ENCODE measurements around the gene ABI1.

ABI1 gene

DNA sequence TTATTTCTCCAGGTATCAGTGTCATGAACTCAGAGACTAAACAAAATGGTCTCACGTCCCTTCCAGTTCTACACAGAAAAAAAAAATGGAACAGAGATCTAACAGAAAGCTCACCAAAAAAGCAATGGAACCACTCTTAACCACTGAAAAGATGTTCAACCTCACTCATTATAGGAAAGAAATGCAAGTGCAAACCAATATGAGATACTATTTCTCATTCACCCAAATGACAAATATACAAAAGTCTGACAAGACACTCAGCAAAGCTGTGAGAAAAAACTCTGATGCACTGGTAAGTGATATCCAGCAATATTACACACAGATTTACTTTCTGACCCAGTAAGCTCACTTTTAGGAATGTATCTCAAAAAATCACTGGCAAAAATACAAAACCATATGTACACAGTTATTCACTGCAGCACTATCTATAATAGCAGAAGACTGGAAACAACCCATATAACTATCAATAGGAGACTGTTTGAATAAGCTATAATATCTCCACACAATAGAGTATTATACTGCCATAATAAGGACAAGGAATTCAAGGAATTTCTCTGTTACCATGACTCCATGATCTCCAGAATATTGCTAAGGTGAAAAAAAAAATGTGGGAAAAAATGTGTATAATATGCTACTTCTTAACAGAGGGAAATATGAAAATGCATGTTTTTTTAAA, 36.6 kb downstream of the ABI1 start:
- Histone ChIP-seq H3K79me2 (ENCODE audit: control insufficient read depth, insufficient read depth, low read length, unreplicated experiment) (peaks cover 28% of the 10 kb centered on the region), H2AFZ (ENCODE audit: low read length, unreplicated experiment) (no peak overlapping the region), H3K4me3 (ENCODE audit: low read depth, low read length) (no peak overlapping the region), H3K27me3 (ENCODE audit: insufficient read depth, low read length) (no peaks in the 10 kb centered on the region), H3K36me3 (ENCODE audit: insufficient read depth, low read length) (0 out of 2 replicates have a peak, but pooled peaks cover 3% of the 10 kb centered on the region), H3K27ac (ENCODE audit: low read depth, low read length) (no peak overlapping the region), H3K4me1 (ENCODE audit: control insufficient read depth, insufficient read depth, low read length, unreplicated experiment) (no peaks in the 10 kb centered on the region)

DNA sequence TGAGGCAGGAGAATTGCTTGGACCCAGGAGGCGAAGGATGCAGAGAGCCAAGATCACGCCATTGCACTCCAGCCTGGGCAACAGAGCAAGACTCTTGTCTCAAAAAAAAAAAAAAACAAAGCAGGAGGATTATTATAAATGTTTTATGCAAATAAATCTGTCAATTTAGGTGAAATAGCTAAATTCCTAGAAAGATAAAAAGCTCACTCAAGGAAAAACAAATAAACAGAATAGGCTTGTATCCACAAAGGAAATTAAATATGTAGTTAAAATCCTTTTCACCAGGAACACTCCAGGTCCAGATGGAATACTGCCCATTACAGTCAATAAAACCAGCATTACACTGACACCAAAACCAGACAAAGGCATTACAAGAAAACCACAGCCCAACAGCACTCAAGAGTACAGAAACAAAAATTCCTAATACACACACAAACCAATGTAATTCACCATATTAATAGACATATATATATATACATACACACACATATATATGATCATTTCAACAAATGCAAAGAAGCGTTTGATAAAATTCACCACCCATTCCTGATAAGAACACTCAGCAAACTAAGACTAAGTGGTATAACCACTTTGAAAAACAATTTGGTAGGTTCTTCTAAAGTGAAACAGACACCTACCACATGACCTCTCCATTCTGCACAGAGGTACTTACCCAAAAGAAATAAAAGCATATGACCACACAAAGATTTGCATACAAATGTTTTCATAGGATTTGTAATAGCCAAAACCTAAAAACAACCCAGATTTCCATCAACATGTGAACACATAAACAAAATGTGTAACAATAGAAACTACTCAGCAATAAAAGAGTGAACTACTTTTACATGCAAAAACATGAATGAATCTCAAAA, 38.8 kb downstream of the ABI1 start:
- 0 out of 2 replicates have a peak, but pooled peaks cover 3% of the 10 kb centered on the region for H3K36me3 ChIP-seq (ENCODE audit: insufficient read depth, low read length)
- H3K79me2 ChIP-seq (ENCODE audit: control insufficient read depth, insufficient read depth, low read length, unreplicated experiment) = peaks cover 23% of the 10 kb centered on the region
- no peaks in the 10 kb centered on the region for H3K27me3 ChIP-seq (ENCODE audit: insufficient read depth, low read length)
- H3K4me1 ChIP-seq (ENCODE audit: control insufficient read depth, insufficient read depth, low read length, unreplicated experiment) = no peaks in the 10 kb centered on the region
- H2AFZ ChIP-seq (ENCODE audit: low read length, unreplicated experiment) = no peak overlapping the region
- H3K27ac ChIP-seq (ENCODE audit: low read depth, low read length) = no peak overlapping the region
- H3K4me3 ChIP-seq (ENCODE audit: low read depth, low read length) = no peak overlapping the region

- Histone ChIP-seq H3K4me3 (ENCODE audit: low read depth, low read length) (no peak overlapping the region), H2AFZ (ENCODE audit: low read length, unreplicated experiment) (no peak overlapping the region), H3K36me3 (ENCODE audit: insufficient read depth, low read length) (no peaks in the 10 kb centered on the region), H3K27ac (ENCODE audit: low read depth, low read length) (no peak overlapping the region), H3K4me1 (ENCODE audit: control insufficient read depth, insufficient read depth, low read length, unreplicated experiment) (no peaks in the 10 kb centered on the region), H3K79me2 (ENCODE audit: control insufficient read depth, insufficient read depth, low read length, unreplicated experiment) (peaks cover 43% of the 10 kb centered on the region), H3K27me3 (ENCODE audit: insufficient read depth, low read length) (no peaks in the 10 kb centered on the region)
These were observed 45.3 kb downstream of the ABI1 start for GRCh38 chr10:26815500-26815899.

- H3K79me2 ChIP-seq (ENCODE audit: control insufficient read depth, insufficient read depth, low read length, unreplicated experiment) = peaks cover 37% of the 10 kb centered on the region
- no peaks in the 10 kb centered on the region for H3K36me3 ChIP-seq (ENCODE audit: insufficient read depth, low read length)
- H2AFZ ChIP-seq (ENCODE audit: low read length, unreplicated experiment) = no peak overlapping the region
- H3K27ac ChIP-seq (ENCODE audit: low read depth, low read length) = no peak overlapping the region
- peaks cover 5% of the 10 kb centered on the region for H3K4me1 ChIP-seq (ENCODE audit: control insufficient read depth, insufficient read depth, low read length, unreplicated experiment)
- H3K4me3 ChIP-seq (ENCODE audit: low read depth, low read length) = no peak overlapping the region
- H3K27me3 ChIP-seq (ENCODE audit: insufficient read depth, low read length) = no peaks in the 10 kb centered on the region
These were observed 50.2 kb downstream of the ABI1 start for GRCh38 chr10:26810435-26811026.

DNA sequence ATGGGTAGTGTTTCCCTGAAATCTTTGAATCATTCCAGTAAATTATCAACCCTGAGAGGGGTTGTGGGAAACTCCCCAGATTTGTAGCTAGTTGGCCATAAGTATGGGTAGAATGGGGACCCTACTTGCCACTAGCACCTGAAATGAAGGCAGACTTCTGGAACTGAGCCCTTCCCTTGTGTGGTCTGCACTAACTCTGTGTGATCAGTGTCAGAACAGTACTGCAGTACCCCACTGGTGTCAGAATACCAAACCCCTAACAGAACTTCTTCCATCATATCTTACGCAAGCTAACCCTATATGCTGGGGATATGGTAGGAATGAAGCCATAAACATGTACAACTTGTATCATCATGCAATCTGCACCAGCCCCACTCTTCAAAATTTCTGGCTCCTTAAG, 50.8 kb downstream of the ABI1 start:
- Histone ChIP-seq H2AFZ (ENCODE audit: low read length, unreplicated experiment) (no peak overlapping the region), H3K79me2 (ENCODE audit: control insufficient read depth, insufficient read depth, low read length, unreplicated experiment) (peaks cover 35% of the 10 kb centered on the region)

DNA sequence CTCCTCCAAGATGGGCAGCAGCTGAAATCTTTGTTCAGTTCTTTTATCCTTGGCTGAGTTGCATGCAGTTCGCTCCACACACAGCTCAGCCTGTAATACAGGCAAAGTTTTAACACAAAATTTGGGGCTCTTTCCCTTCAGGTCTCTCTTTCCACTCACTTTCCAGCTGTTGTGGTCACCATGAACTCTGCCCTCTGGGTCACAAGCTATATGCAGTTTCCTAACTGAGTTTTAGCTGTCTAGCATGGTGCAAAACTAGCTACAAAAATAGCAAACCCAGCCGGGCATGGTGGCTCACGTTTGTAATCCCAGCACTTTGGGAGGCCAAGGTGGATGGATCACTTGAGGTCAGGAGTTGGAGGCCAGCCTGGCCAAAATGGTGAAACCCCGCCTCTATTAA, 53.2 kb downstream of the ABI1 start:
- Histone ChIP-seq H3K4me3 (ENCODE audit: low read depth, low read length) (no peak overlapping the region), H2AFZ (ENCODE audit: low read length, unreplicated experiment) (no peak overlapping the region), H3K27ac (ENCODE audit: low read depth, low read length) (no peak overlapping the region), H3K27me3 (ENCODE audit: insufficient read depth, low read length) (no peaks in the 10 kb centered on the region), H3K79me2 (ENCODE audit: control insufficient read depth, insufficient read depth, low read length, unreplicated experiment) (peaks cover 42% of the 10 kb centered on the region), H3K4me1 (ENCODE audit: control insufficient read depth, insufficient read depth, low read length, unreplicated experiment) (peaks cover 6% of the 10 kb centered on the region), H3K36me3 (ENCODE audit: insufficient read depth, low read length) (no peaks in the 10 kb centered on the region)

More for the DNA sequence above, 50.8 kb downstream of the ABI1 start:
- Histone ChIP-seq H3K27ac (ENCODE audit: low read depth, low read length) (no peak overlapping the region), H3K4me3 (ENCODE audit: low read depth, low read length) (no peak overlapping the region), H3K36me3 (ENCODE audit: insufficient read depth, low read length) (no peaks in the 10 kb centered on the region), H3K4me1 (ENCODE audit: control insufficient read depth, insufficient read depth, low read length, unreplicated experiment) (peaks cover 6% of the 10 kb centered on the region), H3K27me3 (ENCODE audit: insufficient read depth, low read length) (no peaks in the 10 kb centered on the region)

DNA sequence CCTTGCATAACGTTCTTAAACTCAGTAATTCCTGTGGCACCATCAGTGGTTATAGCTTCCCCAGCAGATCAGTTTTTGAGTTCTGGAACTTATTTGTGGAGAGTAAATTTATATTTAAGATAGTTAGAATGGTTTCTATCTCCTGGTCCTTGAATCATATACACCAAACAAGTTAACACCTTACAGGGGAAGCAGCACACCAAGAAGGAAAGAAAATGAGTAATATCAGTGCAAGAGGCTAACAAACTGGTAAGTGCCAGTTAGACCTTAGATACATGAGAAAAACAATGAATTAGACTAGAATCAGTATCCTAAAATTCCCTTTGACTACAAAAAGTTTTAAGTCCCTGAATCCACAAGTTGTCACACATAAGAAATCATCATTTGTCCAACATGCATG, 54.2 kb downstream of the ABI1 start:
- H3K79me2 ChIP-seq (ENCODE audit: control insufficient read depth, insufficient read depth, low read length, unreplicated experiment) = peaks cover 39% of the 10 kb centered on the region
- H3K27ac ChIP-seq (ENCODE audit: low read depth, low read length) = no peak overlapping the region
- no peaks in the 10 kb centered on the region for H3K36me3 ChIP-seq (ENCODE audit: insufficient read depth, low read length)
- peaks cover 6% of the 10 kb centered on the region for H3K4me1 ChIP-seq (ENCODE audit: control insufficient read depth, insufficient read depth, low read length, unreplicated experiment)
- no peak overlapping the region for H2AFZ ChIP-seq (ENCODE audit: low read length, unreplicated experiment)
- no peaks in the 10 kb centered on the region for H3K27me3 ChIP-seq (ENCODE audit: insufficient read depth, low read length)
- no peak overlapping the region for H3K4me3 ChIP-seq (ENCODE audit: low read depth, low read length)

DNA sequence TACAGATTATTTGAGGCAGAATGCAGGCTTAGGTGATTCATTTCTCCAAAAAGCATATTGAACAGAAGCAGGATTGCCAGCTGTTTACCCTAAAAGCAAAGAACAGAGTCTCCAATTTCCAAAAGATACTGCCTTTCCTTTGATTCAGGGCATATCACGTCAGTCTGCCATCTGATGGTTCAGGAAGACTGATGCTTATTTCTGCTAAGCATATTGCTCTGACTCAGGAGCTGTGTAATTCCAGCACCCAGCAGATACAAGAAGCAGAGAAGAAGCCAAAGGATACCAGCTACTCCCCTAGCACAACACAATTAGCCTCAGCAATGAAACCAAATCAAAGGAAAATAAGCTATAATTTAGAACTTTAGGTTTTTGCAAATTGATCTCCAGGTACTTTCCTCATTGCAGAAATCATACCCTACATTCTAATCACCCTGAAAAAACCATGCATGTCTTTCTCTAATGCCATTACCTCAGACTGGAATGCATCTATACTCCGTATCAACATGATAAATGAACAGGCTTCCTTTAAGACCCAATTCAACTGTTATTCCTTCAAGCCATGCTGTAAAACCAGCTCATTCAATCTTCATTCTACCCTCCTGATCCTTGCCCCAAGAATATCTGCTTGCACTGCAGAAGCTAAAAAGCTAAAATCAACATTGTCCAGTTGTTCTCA, 55.1 kb downstream of the ABI1 start:
- no peak overlapping the region for H3K27ac ChIP-seq (ENCODE audit: low read depth, low read length)
- no peak overlapping the region for H2AFZ ChIP-seq (ENCODE audit: low read length, unreplicated experiment)
- H3K27me3 ChIP-seq (ENCODE audit: insufficient read depth, low read length) = no peaks in the 10 kb centered on the region
- no peaks in the 10 kb centered on the region for H3K36me3 ChIP-seq (ENCODE audit: insufficient read depth, low read length)
- H3K4me1 ChIP-seq (ENCODE audit: control insufficient read depth, insufficient read depth, low read length, unreplicated experiment) = peaks cover 6% of the 10 kb centered on the region
- H3K79me2 ChIP-seq (ENCODE audit: control insufficient read depth, insufficient read depth, low read length, unreplicated experiment) = peaks cover 47% of the 10 kb centered on the region
- H3K4me3 ChIP-seq (ENCODE audit: low read depth, low read length) = no peak overlapping the region

GRCh38 chr10:26804418-26805393, 56.1 kb downstream of the ABI1 start:
- H3K4me1 ChIP-seq (ENCODE audit: control insufficient read depth, insufficient read depth, low read length, unreplicated experiment) = peaks cover 6% of the 10 kb centered on the region

More at GRCh38 chr10:26804418-26805393, 56.1 kb downstream of the ABI1 start:
- H3K79me2 ChIP-seq (ENCODE audit: control insufficient read depth, insufficient read depth, low read length, unreplicated experiment) = peaks cover 54% of the 10 kb centered on the region
- H2AFZ ChIP-seq (ENCODE audit: low read length, unreplicated experiment) = no peak overlapping the region
- no peak overlapping the region for H3K4me3 ChIP-seq (ENCODE audit: low read depth, low read length)
- H3K27me3 ChIP-seq (ENCODE audit: insufficient read depth, low read length) = no peaks in the 10 kb centered on the region
- H3K27ac ChIP-seq (ENCODE audit: low read depth, low read length) = no peak overlapping the region
- H3K36me3 ChIP-seq (ENCODE audit: insufficient read depth, low read length) = no peaks in the 10 kb centered on the region
